Gastrocnemius medialis (tissue), 4 donors: Measurements from ENCODE around the gene ATP10B. TPM values are rescaled to one million over a fixed set of nuclear protein-coding genes. Genes with fewer than 3 reads are reported as not detected.

Experiments used
- ATAC-seq, 2 donors: fragments of 150-250 bp; one replicate each; pipeline ENCODE4 v1.9.1; 2016
- DNase-seq, 2 donors: peaks; one replicate each; pipeline ENCODE4 v3.0.0-alpha.2; 2019
- H3K27ac ChIP-seq, 4 donors: fragments of 200-600 bp; sonication (generic); 1 replicate in 1 of 4; 2 replicates in 3 of 4; pipeline ENCODE4 v1.5.1; 2016 to 2018; ENCODE audit warnings: mild to moderate bottlenecking in 2 of 4, moderate library complexity in 1 of 4
- H3K27me3 ChIP-seq, 3 donors: fragments of 200-600 bp; sonication (generic) in 2 of 3; 1 replicate in 1 of 3; 2 replicates in 2 of 3; pipeline versions ENCODE4 v1.5.1 to v1.6.0; 2016 to 2019; ENCODE audit warnings: mild to moderate bottlenecking in 1 of 3, moderate library complexity in 1 of 3
- H3K36me3 ChIP-seq, 2 donors: fragments of 200-600 bp; sonication (generic) in 1 of 2; one replicate each; pipeline ENCODE4 v1.5.1; 2017 to 2018
- H3K4me1 ChIP-seq, 2 donors: fragments of 200-600 bp; sonication (generic) in 1 of 2; one replicate each; pipeline ENCODE4 v1.5.1; 2016 to 2017; ENCODE audit warnings: mild to moderate bottlenecking in 2 of 2
- H3K4me3 ChIP-seq, 4 donors: fragments of 200-600 bp; sonication (generic) in 3 of 4; 1 replicate in 1 of 4; 2 replicates in 3 of 4; pipeline ENCODE4 v1.5.1; 2016 to 2019; ENCODE audit warnings: mild to moderate bottlenecking in 2 of 4
- H3K9me3 ChIP-seq, 3 donors: fragments of 200-600 bp; sonication (generic) in 2 of 3; 1 replicate in 1 of 3; 2 replicates in 2 of 3; pipeline ENCODE4 v1.5.1; 2016 to 2019
- CTCF ChIP-seq, 5 experiments: fragments of 450-650 bp in 3 of 5; fragments of 200-600 bp in 2 of 5; sonication (generic) in 2 of 5; IDR thresholded peaks in 4 of 5; conservative IDR thresholded peaks in 1 of 5; 1 replicate in 4 of 5; 2 replicates in 1 of 5; pipeline ENCODE4 v1.5.1; 2016 to 2019; ENCODE audit warnings: antibody characterized with exemption in 5 of 5, mild to moderate bottlenecking in 3 of 5, moderate library complexity in 3 of 5
- POLR2A ChIP-seq, 2 donors: fragments of 450-650 bp; IDR thresholded peaks; one replicate each; pipeline ENCODE4 v1.6.1; 2017; ENCODE audit warnings: antibody characterized with exemption in 2 of 2, mild to moderate bottlenecking in 2 of 2, moderate library complexity in 2 of 2
- in situ Hi-C, 4 donors: fragments of 200-750 bp; cut with MboI; loops; one replicate each; pipeline versions ENCODE4 v1.15.0 to v1.8.0; 2017; ENCODE audit warnings: low sequenced_read_pairs in 4 of 4
- intact Hi-C: fragments of 100-400 bp; cut with DNase I; formaldehyde crosslinking; loops from one replicate; pipeline ENCODE4 v1.15.1; 2023; ENCODE audit warnings: low total_unique reads
- total RNA-seq, 4 donors: library from RNA; depleted of rRNA; stranded (reverse); fragments of >200 nt; gene quantifications; one replicate each; pipeline versions ENCODE4 v1.1.0 to v1.2.3, GENCODE V29; 2016

Gene ATP10B
- total RNA-seq, 4 donors from 2014 or later: 0.63 TPM; not detected in 3

GRCh38 chr5:160542281-160542680, 309.7 kb downstream of the ATP10B start:
- in situ Hi-C loops: no loop called here
- no peak for DNase-seq

GRCh38 chr5:160539431-160539830, 312.6 kb downstream of the ATP10B start:
- Histone ChIP-seq H3K4me1 (no peaks in the 10 kb centered on the region), H3K9me3 (no peaks in the 10 kb centered on the region), H3K36me3 (no peaks in the 10 kb centered on the region), H3K27ac (no peak overlapping the region), H3K27me3 (no peaks in the 10 kb centered on the region), H3K4me3 (no peak overlapping the region)
- intact Hi-C loops (no loop called here), in situ Hi-C loops (no loop called here)
- ATAC-seq (no peak), DNase-seq (no peak)
- TF ChIP-seq CTCF (IDR thresholded peaks at IDR 0.05 in 4 of 5, conservative IDR thresholded peaks at IDR 0.05 in 1 of 5) (no peak), POLR2A (IDR thresholded peaks at IDR 0.05) (no peak)

More at GRCh38 chr5:160542281-160542680, 309.7 kb downstream of the ATP10B start:
- Histone ChIP-seq H3K36me3 (no peaks in the 10 kb centered on the region), H3K27me3 (no peaks in the 10 kb centered on the region), H3K4me3 (no peak overlapping the region), H3K4me1 (no peaks in the 10 kb centered on the region), H3K27ac (no peak overlapping the region), H3K9me3 (no peaks in the 10 kb centered on the region)
- no peak for TF ChIP-seq CTCF (IDR thresholded peaks at IDR 0.05 in 4 of 5, conservative IDR thresholded peaks at IDR 0.05 in 1 of 5)
- no peak for TF ChIP-seq POLR2A (IDR thresholded peaks at IDR 0.05)
- intact Hi-C loops: no loop called here
- no peak for ATAC-seq

GRCh38 chr5:160537940-160538339, 314.1 kb downstream of the ATP10B start:
- in situ Hi-C loops: no loop called here
- Histone ChIP-seq H3K9me3 (no peaks in the 10 kb centered on the region), H3K4me1 (no peaks in the 10 kb centered on the region), H3K36me3 (no peaks in the 10 kb centered on the region), H3K27ac (no peak overlapping the region), H3K27me3 (no peaks in the 10 kb centered on the region), H3K4me3 (no peak overlapping the region)
- no peak for DNase-seq
- intact Hi-C loops: no loop called here
- ATAC-seq: no peak
- TF ChIP-seq POLR2A (IDR thresholded peaks at IDR 0.05): no peak
- TF ChIP-seq CTCF (IDR thresholded peaks at IDR 0.05 in 4 of 5, conservative IDR thresholded peaks at IDR 0.05 in 1 of 5): no peak

- intact Hi-C loops: no loop called here
Measured at GRCh38 chr5:160537116-160537515, 314.9 kb downstream of the ATP10B start.

More at GRCh38 chr5:160537116-160537515, 314.9 kb downstream of the ATP10B start:
- no peak for ATAC-seq
- H3K36me3 ChIP-seq: no peaks in the 10 kb centered on the region
- no peak overlapping the region for H3K4me3 ChIP-seq
- TF ChIP-seq POLR2A (IDR thresholded peaks at IDR 0.05): no peak
- no peak for TF ChIP-seq CTCF (IDR thresholded peaks at IDR 0.05 in 4 of 5, conservative IDR thresholded peaks at IDR 0.05 in 1 of 5)
- in situ Hi-C loops: no loop called here
- H3K4me1 ChIP-seq: no peaks in the 10 kb centered on the region
- no peaks in the 10 kb centered on the region for H3K9me3 ChIP-seq
- H3K27me3 ChIP-seq: no peaks in the 10 kb centered on the region
- DNase-seq: no peak
- no peak overlapping the region for H3K27ac ChIP-seq
